Measurements from ENCODE around the gene GRK5. TPM values are rescaled to one million over a fixed set of nuclear protein-coding genes. Genes with fewer than 3 reads are reported as not detected.

Gene GRK5
- total and polyA plus RNA-seq, 9 of the 15 experiments (the other 6 are each of a cell fraction or from before 2014, with no cell fraction given), result 0.46 to 0.83 (median 0.67) TPM; not detected in 2

GRCh38 chr10:119358152-119358512 lies 150.8 kb downstream of the GRK5 start:
- Histone ChIP-seq H3K4me1 (replicated peaks in 1 of 2; ENCODE audit: control insufficient read depth in 2 of 2, insufficient read depth in 2 of 2, low read length in 2 of 2) (no peaks in the 10 kb centered on the region), H3K36me3 (ENCODE audit: control insufficient read depth, insufficient read depth, low read length) (no peaks in the 10 kb centered on the region), H3K9ac (ENCODE audit: insufficient read depth in 1 of 2, low read depth in 2 of 2, low read length in 2 of 2) (no peak overlapping the region), H3K4me2 (ENCODE audit: insufficient read depth, low read length) (no peak overlapping the region), H4K20me1 (replicated peaks; ENCODE audit: control insufficient read depth, insufficient read depth, low read length) (no peaks in the 10 kb centered on the region), H2AFZ (ENCODE audit: low read depth, low read length) (no peak overlapping the region), H3K27me3 (ENCODE audit: control insufficient read depth in 2 of 2, insufficient read depth in 2 of 2, low read length in 2 of 2) (no peaks in the 10 kb centered on the region), H3K4me3 (no peak overlapping the region), H3K79me2 (ENCODE audit: control insufficient read depth, insufficient read depth, low read length) (no peaks in the 10 kb centered on the region), H3K9me3 (replicated peaks; ENCODE audit: control insufficient read depth, insufficient read depth, low read depth, low read length) (peaks cover 1% of the 10 kb centered on the region; the same call in 1 of the 2 replicates), H3K27ac (ENCODE audit: extremely low read depth, low read depth, low read length) (no peak overlapping the region), H3K9me1 (ENCODE audit: control insufficient read depth, insufficient read depth, low read length) (no peaks in the 10 kb centered on the region)
- DNase-seq (ENCODE audit: extremely low read depth in 1 of 4, low spot score in 3 of 4) (no peak), ATAC-seq (no peak), FAIRE-seq (no peak)
- in situ Hi-C loops (cut with MboI), result no loop called here
- ChIA-PET POLR2A (no interaction called here), CTCF (ENCODE audit: low intra/inter-chr PET ratio) (no interaction called here)
- intact Hi-C loops (cut with micrococcal nuclease), result no loop called here
- BruUV-seq (replicated peaks), result no TSS peak
- WGBS (ENCODE audit: insufficient coverage, low coverage, missing lambda C conversion rate), result 0% methylated on average over 6 of the region's 6 CpGs
- no peak for TF ChIP-seq TCF3 (CRISPR knock-in tag; IDR thresholded peaks at IDR 0.05)
- no peak for TF ChIP-seq TCF7 (IDR thresholded peaks at IDR 0.05; ENCODE audit: borderline replicate concordance)
- no peak for TF ChIP-seq GTF2B (IDR thresholded peaks at IDR 0.05; ENCODE audit: extremely low read depth, insufficient read length)
- TF ChIP-seq, protein P1, sequence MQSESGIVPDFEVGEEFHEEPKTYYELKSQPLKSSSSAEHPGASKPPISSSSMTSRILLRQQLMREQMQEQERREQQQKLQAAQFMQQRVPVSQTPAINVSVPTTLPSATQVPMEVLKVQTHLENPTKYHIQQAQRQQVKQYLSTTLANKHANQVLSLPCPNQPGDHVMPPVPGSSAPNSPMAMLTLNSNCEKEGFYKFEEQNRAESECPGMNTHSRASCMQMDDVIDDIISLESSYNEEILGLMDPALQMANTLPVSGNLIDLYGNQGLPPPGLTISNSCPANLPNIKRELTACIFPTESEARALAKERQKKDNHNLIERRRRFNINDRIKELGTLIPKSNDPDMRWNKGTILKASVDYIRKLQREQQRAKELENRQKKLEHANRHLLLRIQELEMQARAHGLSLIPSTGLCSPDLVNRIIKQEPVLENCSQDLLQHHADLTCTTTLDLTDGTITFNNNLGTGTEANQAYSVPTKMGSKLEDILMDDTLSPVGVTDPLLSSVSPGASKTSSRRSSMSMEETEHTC (IDR thresholded peaks at IDR 0.05), result no peak
- no peak for TF ChIP-seq ETS2 (tag; IDR thresholded peaks at IDR 0.05; ENCODE audit: borderline replicate concordance, poor library complexity, severe bottlenecking)
- TF ChIP-seq SMARCB1 (IDR thresholded peaks at IDR 0.05; ENCODE audit: insufficient read length, low read depth), result no peak
- TF ChIP-seq, protein P2, sequence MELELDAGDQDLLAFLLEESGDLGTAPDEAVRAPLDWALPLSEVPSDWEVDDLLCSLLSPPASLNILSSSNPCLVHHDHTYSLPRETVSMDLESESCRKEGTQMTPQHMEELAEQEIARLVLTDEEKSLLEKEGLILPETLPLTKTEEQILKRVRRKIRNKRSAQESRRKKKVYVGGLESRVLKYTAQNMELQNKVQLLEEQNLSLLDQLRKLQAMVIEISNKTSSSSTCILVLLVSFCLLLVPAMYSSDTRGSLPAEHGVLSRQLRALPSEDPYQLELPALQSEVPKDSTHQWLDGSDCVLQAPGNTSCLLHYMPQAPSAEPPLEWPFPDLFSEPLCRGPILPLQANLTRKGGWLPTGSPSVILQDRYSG (tag; conservative IDR thresholded peaks at IDR 0.05; ENCODE audit: low read depth), result no peak
- no peak for TF ChIP-seq ZNF217 (CRISPR knock-in tag; IDR thresholded peaks at IDR 0.05)
- TF ChIP-seq MEF2D (tag; conservative IDR thresholded peaks at IDR 0.05; ENCODE audit: low read depth), result no peak
- TF ChIP-seq SREBF2 (CRISPR knock-in tag; IDR thresholded peaks at IDR 0.05), result no peak
- no peak for TF ChIP-seq MEF2A (IDR thresholded peaks at IDR 0.05; ENCODE audit: control insufficient read depth, low read depth, low read length)
- TF ChIP-seq, protein P3, sequence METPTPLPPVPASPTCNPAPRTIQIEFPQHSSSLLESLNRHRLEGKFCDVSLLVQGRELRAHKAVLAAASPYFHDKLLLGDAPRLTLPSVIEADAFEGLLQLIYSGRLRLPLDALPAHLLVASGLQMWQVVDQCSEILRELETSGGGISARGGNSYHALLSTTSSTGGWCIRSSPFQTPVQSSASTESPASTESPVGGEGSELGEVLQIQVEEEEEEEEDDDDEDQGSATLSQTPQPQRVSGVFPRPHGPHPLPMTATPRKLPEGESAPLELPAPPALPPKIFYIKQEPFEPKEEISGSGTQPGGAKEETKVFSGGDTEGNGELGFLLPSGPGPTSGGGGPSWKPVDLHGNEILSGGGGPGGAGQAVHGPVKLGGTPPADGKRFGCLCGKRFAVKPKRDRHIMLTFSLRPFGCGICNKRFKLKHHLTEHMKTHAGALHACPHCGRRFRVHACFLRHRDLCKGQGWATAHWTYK (CRISPR knock-in tag; IDR thresholded peaks at IDR 0.05), result no peak
- TF ChIP-seq GTF3C2 (IDR thresholded peaks at IDR 0.05; ENCODE audit: borderline replicate concordance, extremely low read depth, insufficient read length), result no peak
- TF ChIP-seq, protein P4, sequence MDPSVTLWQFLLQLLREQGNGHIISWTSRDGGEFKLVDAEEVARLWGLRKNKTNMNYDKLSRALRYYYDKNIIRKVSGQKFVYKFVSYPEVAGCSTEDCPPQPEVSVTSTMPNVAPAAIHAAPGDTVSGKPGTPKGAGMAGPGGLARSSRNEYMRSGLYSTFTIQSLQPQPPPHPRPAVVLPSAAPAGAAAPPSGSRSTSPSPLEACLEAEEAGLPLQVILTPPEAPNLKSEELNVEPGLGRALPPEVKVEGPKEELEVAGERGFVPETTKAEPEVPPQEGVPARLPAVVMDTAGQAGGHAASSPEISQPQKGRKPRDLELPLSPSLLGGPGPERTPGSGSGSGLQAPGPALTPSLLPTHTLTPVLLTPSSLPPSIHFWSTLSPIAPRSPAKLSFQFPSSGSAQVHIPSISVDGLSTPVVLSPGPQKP (CRISPR knock-in tag; IDR thresholded peaks at IDR 0.05), result no peak

Measured in K562 (cell line).